NCI-H345 (cell line): ENCODE measurements around the gene TCF12.

Experiments
- DNase-seq: peaks from one replicate; lab custom pipeline; 2025; lab: John Stamatoyannopoulos, UW

TCF12 gene

DNA sequence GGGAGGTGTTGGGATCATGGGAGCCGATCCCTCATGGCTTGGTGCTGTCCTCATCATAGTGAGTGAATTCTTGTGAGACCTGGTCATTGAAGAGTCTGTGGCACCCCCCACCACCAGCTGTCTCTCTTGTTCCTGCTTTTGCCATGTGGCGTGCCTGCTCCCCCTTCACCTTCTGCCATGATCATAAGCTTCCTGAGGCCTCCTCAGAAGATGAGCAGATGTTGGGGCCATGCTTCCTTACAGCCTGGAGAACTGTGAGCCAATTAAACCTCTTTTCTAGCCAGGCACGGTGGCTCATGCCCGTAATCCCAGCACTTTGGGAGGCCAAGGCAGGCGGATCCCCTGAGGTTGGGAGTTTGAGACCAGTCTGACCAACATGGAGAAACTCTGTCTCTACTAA is 420.9 kb downstream of the TCF12 start:
- no peak for DNase-seq
